OCI-LY7 (cell line): ENCODE results near the gene AHSG. TPM values are rescaled to one million over a fixed set of nuclear protein-coding genes. Genes with fewer than 3 reads are reported as not detected.
A peak's percentile ranks its signal among the peaks of the same experiment; 100 is the strongest.

Experiments used
- BruUV-seq: library from RNA; stranded (reverse); fragments of 400-500 nt; replicated peaks from 2 replicates; lab custom pipeline; 2021; lab: Mats Ljungman, UMichigan
- CTCF ChIA-PET: fragments of 300-600 bp; sonication (Branson Sonifier 250); formaldehyde crosslinking; loops from one replicate; lab custom pipeline; 2022; ENCODE audit warnings: antibody characterized with exemption; ENCODE audit not compliant: unreplicated experiment; lab: Charles Lee
- POLR2A ChIA-PET: fragments of 300-600 bp; sonication (Branson Sonifier 250); formaldehyde crosslinking; loops from one replicate; lab custom pipeline; 2022; ENCODE audit warnings: antibody characterized with exemption; lab: Charles Lee
- DNase-seq: peaks from one replicate; pipeline ENCODE4 v3.0.0-alpha.2; 2015; ENCODE audit warnings: low spot score
- H2AFZ ChIP-seq: fragments of 200-600 bp; sonication (generic), shearing (Covaris generic); 2 replicates; pipeline ENCODE4 v1.6.1; 2014; ENCODE audit warnings: mild to moderate bottlenecking, antibody characterized with exemption, low read length, moderate library complexity
- H3K27ac ChIP-seq: fragments of 200-600 bp; sonication (generic); 2 replicates; pipeline ENCODE4 v1.5.1; 2014; ENCODE audit warnings: mixed run types, low read depth, mild to moderate bottlenecking, moderate library complexity, low read length, inconsistent platforms; ENCODE audit not compliant: poor library complexity, severe bottlenecking
- H3K36me3 ChIP-seq: fragments of 200-600 bp; sonication (generic); 2 replicates; pipeline ENCODE4 v1.6.1; 2014; ENCODE audit warnings: mild to moderate bottlenecking, antibody characterized with exemption, low read length, moderate library complexity, mixed read lengths; ENCODE audit not compliant: insufficient read depth
- H3K4me1 ChIP-seq: fragments of 200-600 bp; sonication (generic); 2 replicates; pipeline ENCODE4 v1.5.1; 2014; ENCODE audit warnings: mild to moderate bottlenecking, low read length; ENCODE audit not compliant: insufficient read depth, poor library complexity, severe bottlenecking
- H3K4me2 ChIP-seq: fragments of 200-600 bp; sonication (generic); 2 replicates; pipeline ENCODE4 v1.6.1; 2014; ENCODE audit warnings: mild to moderate bottlenecking, low read length
- H3K4me3 ChIP-seq: fragments of 200-600 bp; sonication (generic); 2 replicates; pipeline ENCODE4 v1.5.1; 2014; ENCODE audit warnings: mild to moderate bottlenecking, low read depth, low read length; ENCODE audit not compliant: poor library complexity, severe bottlenecking
- H3K79me2 ChIP-seq: fragments of 200-600 bp; sonication (generic); 2 replicates; pipeline ENCODE4 v1.6.1; 2016; ENCODE audit warnings: low read depth, mild to moderate bottlenecking, low read length, moderate library complexity, mixed read lengths; ENCODE audit not compliant: insufficient read depth
- H3K9me2 ChIP-seq: fragments of 200-600 bp; sonication (generic); 2 replicates; pipeline ENCODE4 v1.6.1; 2016; ENCODE audit warnings: mild to moderate bottlenecking, low read length, mixed read lengths; ENCODE audit not compliant: insufficient read depth
- H3K9me3 ChIP-seq: fragments of 200-600 bp; sonication (generic); 2 replicates; pipeline ENCODE4 v1.6.1; 2014; ENCODE audit warnings: mild to moderate bottlenecking, mixed run types, low read length, mixed read lengths
- H4K20me1 ChIP-seq: fragments of 200-600 bp; sonication (generic); 2 replicates; pipeline ENCODE4 v1.6.1; 2014; ENCODE audit warnings: mild to moderate bottlenecking, antibody characterized with exemption, low read length, moderate library complexity, mixed read lengths; ENCODE audit not compliant: insufficient read depth
- EZH2phosphoT487 ChIP-seq: fragments of 200-600 bp; sonication (generic); IDR thresholded peaks from 2 replicates; pipeline ENCODE4 v1.6.1; 2018; ENCODE audit warnings: low read depth, borderline replicate concordance, mild to moderate bottlenecking, mixed run types, antibody characterized with exemption, low read length, moderate library complexity, mixed read lengths
- intact Hi-C: fragments of 100-400 bp; cut with micrococcal nuclease; formaldehyde crosslinking; loops from one replicate; pipeline ENCODE4 v1.10.0; 2022; ENCODE audit not compliant: unreplicated experiment
- total RNA-seq, 2 experiments: library from RNA; depleted of rRNA in 1 of 2; stranded (reverse); fragments of >200 nt in 1 of 2; shearing (Covaris generic) in 1 of 2; gene quantifications; 2 replicates each; pipeline ENCODE4 v1.2.3, GENCODE V29; 2014 to 2022
- TF ChIP-seq, protein P1 (sequence below): fragments of 200-600 bp; sonication (generic); conservative IDR thresholded peaks from 2 replicates; pipeline ENCODE4 v1.5.1; 2014; ENCODE audit warnings: mild to moderate bottlenecking, antibody characterized with exemption, low read length, moderate library complexity, mixed read lengths

Gene AHSG
- total RNA-seq, 2 experiments from 2014 or later: not detected

DNA sequence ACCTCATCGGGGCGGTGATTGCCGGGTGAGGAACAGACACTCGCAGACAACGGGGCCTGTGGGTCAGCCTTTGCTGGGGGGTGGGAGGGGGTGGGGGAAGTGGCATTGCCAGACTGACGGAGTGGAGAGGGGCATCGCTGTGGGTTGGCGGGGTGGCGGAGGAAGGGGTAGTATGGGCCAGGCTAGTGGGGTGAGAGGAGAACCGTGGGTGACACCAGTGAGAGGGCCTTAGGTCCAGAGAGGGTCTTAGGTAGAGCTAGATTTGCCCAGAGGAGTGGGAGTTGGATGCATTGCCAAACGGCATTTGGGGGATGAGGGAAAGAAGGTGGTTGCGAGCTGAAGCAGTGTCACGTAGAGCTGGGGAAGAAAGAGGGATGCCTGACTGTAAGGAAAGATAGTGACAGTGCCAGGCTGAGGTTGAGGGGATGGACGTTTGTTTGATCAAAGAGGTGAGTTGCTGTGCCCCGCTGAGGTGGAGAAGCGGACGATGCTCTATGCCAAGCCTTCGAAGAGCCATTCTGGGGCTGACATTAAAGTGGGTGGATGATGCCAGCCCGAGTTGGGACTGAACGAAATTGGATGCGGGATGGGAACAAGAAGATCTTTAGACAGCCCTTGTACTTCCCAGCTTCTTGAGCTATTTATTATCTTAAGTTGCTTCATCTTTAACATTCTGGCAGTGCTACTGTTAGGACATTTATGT, 41.8 kb upstream of the AHSG start:
- ChIA-PET CTCF (interaction anchor here (0.6 to 0.8 kb wide), 2 partner anchors 52 to 201 kb away, joined by 5 to 6 read pairs; no protein-coding TSS in a partner anchor), POLR2A (interaction anchor here (0.6 to 2.7 kb wide), 17 partner anchors 8 to 639 kb away, joined by 3 to 18 read pairs (median 4); partner anchors contain the start of genes EIF4A2 and TRA2B)
- peaks cover 31% of the 10 kb centered on the region for H3K4me1 ChIP-seq
- H3K36me3 ChIP-seq: peaks cover 43% of the 10 kb centered on the region
- BruUV-seq: no TSS peak
- peak overlapping the region; percentile 17 for H3K27ac ChIP-seq
- no peaks in the 10 kb centered on the region for H4K20me1 ChIP-seq
- no peak for DNase-seq
- peak overlapping the region; percentile 84 for H3K4me3 ChIP-seq
- H3K9me2 ChIP-seq: no peaks in the 10 kb centered on the region
- H3K4me2 ChIP-seq: peak overlapping the region; percentile 86
- intact Hi-C loops: loop anchor here (2.0 kb wide), 1 partner anchor 212 kb away; the partner anchor contains the start of gene EIF4A2
- no peaks in the 10 kb centered on the region for H3K9me3 ChIP-seq
- peak overlapping the region; percentile 42; the same call in 1 of the 2 replicates for H2AFZ ChIP-seq
- TF ChIP-seq, protein P1, sequence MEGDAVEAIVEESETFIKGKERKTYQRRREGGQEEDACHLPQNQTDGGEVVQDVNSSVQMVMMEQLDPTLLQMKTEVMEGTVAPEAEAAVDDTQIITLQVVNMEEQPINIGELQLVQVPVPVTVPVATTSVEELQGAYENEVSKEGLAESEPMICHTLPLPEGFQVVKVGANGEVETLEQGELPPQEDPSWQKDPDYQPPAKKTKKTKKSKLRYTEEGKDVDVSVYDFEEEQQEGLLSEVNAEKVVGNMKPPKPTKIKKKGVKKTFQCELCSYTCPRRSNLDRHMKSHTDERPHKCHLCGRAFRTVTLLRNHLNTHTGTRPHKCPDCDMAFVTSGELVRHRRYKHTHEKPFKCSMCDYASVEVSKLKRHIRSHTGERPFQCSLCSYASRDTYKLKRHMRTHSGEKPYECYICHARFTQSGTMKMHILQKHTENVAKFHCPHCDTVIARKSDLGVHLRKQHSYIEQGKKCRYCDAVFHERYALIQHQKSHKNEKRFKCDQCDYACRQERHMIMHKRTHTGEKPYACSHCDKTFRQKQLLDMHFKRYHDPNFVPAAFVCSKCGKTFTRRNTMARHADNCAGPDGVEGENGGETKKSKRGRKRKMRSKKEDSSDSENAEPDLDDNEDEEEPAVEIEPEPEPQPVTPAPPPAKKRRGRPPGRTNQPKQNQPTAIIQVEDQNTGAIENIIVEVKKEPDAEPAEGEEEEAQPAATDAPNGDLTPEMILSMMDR: no peak
- TF ChIP-seq EZH2phosphoT487: no peak
- H3K79me2 ChIP-seq: peaks cover 76% of the 10 kb centered on the region

DNA sequence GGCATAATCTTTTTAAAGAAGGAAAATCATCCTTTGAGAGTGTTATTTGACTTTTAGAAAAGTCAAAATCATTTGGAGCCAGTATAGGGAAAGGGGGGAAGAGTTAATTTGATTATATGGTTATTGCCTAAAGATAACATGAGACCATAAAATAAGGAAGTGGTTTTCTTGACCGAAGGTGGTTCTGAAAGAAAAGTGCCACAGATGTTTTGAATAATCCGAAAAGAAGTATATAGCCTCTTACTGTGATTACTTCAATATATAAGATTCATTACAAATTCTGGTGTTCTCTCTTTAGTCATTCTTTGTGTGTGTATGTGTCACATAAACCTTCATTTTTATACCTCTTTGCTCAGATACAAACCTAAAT, 41.2 kb upstream of the AHSG start:
- DNase-seq: no peak
- Histone ChIP-seq H3K9me3 (no peaks in the 10 kb centered on the region), H3K36me3 (peaks cover 48% of the 10 kb centered on the region), H3K4me1 (peaks cover 28% of the 10 kb centered on the region), H3K79me2 (peaks cover 71% of the 10 kb centered on the region), H3K4me3 (peak overlapping the region; percentile 84), H4K20me1 (no peaks in the 10 kb centered on the region), H3K4me2 (peak overlapping the region; percentile 86), H3K9me2 (no peaks in the 10 kb centered on the region), H3K27ac (no peak overlapping the region), H2AFZ (no peak overlapping the region)
- BruUV-seq: no TSS peak
- POLR2A ChIA-PET: interaction anchor here (0.6 to 2.0 kb wide), 4 partner anchors 13 to 389 kb away, joined by 3 to 11 read pairs (median 4); no protein-coding TSS in a partner anchor
- TF ChIP-seq, protein P1: no peak
- TF ChIP-seq EZH2phosphoT487: no peak
- CTCF ChIA-PET: no interaction called here
- intact Hi-C loops: loop anchor here (2.0 kb wide), 1 partner anchor 211 kb away; the partner anchor contains the start of gene EIF4A2
